ENCODE measurements around the gene TXNDC15. TPM values are rescaled to one million over a fixed set of nuclear protein-coding genes. Genes with fewer than 3 reads are reported as not detected.

Gene TXNDC15
- total RNA-seq (2022; extraction: Qiagen RNA extraction): 46.7 to 52.6 TPM (median 50.4 TPM) in 5 replicates

GRCh38 chr5:134873987-134874830 is at the start of gene TXNDC15:
Gene TXNDC15 (plus strand): TSS chr5:134874371. CDS start chr5:134874428, 57 bp downstream.

GRCh38 chr5:134845852-134846640 is 28.1 kb upstream of the TXNDC15 start, which contains the start of gene C5orf24:
Gene C5orf24 (plus strand): TSS chr5:134845968. CDS start chr5:134854901, 8,933 bp downstream.

GRCh38 chr5:134904610-134905245 is 30.6 kb downstream of the TXNDC15 start, which contains the start of gene PCBD2:
Gene PCBD2 (plus strand): TSS chr5:134905131. CDS start chr5:134905140, 9 bp downstream.

Other genes with a start within 250 kb of the TXNDC15 start
- gene SAR1B, start 241.5 kb upstream of the TXNDC15 start, total RNA-seq (2022; extraction: Qiagen RNA extraction): 42.7 to 65.0 TPM (median 45.7 TPM) in 5 replicates
- 11.0 to 14.8 TPM (median 14.2 TPM) in 5 replicates for gene SEC24A, start 225.6 kb upstream of the TXNDC15 start, total RNA-seq (2022; extraction: Qiagen RNA extraction)
- gene CAMLG, start 135.8 kb upstream of the TXNDC15 start, total RNA-seq (2022; extraction: Qiagen RNA extraction): 22.5 to 29.3 TPM (median 27.4 TPM) in 5 replicates
- gene DDX46, start 115.6 kb upstream of the TXNDC15 start, total RNA-seq (2022; extraction: Qiagen RNA extraction): 49.9 to 75.8 TPM (median 59.6 TPM) in 5 replicates
- 16.0 to 23.6 TPM (median 22.4 TPM) in 5 replicates for gene C5orf24, start 28.4 kb upstream of the TXNDC15 start, total RNA-seq (2022; extraction: Qiagen RNA extraction)
- 9.7 to 11.2 TPM (median 10.7 TPM) in 5 replicates for gene PCBD2, start 30.8 kb downstream of the TXNDC15 start, total RNA-seq (2022; extraction: Qiagen RNA extraction)
- gene CATSPER3, start 93.5 kb downstream of the TXNDC15 start, total RNA-seq (2022; extraction: Qiagen RNA extraction): 0.15 to 0.49 TPM (median 0.39 TPM) in 5 replicates
- gene PITX1, start 159.9 kb downstream of the TXNDC15 start, total RNA-seq (2022; extraction: Qiagen RNA extraction): 23.2 to 32.2 TPM (median 31.1 TPM) in 5 replicates